Parathyroid adenoma (tissue), 2 donors: ENCODE measurements around the gene FUT1.

Experiments used
- H2AFZ ChIP-seq: fragments of 300-600 bp; sonication (generic); one replicate; pipeline ENCODE4 v1.7.0; 2017; ENCODE audit warnings: antibody characterized with exemption, mild to moderate bottlenecking
- H3K27ac ChIP-seq: fragments of 300-600 bp; sonication (generic); one replicate; pipeline ENCODE4 v1.7.0; 2017
- H3K27me3 ChIP-seq: fragments of 300-600 bp; sonication (generic); one replicate; pipeline ENCODE4 v1.7.0; 2017; ENCODE audit warnings: low read length; ENCODE audit not compliant: control insufficient read depth, insufficient read depth
- H3K36me3 ChIP-seq: fragments of 300-600 bp; sonication (generic); one replicate; pipeline ENCODE4 v1.7.0; 2017; ENCODE audit warnings: low read length; ENCODE audit not compliant: control insufficient read depth, insufficient read depth
- H3K4me1 ChIP-seq: fragments of 300-600 bp; sonication (generic); one replicate; pipeline ENCODE4 v1.7.0; 2017; ENCODE audit warnings: control low read depth
- H3K4me2 ChIP-seq: fragments of 300-600 bp; sonication (generic); one replicate; pipeline ENCODE4 v1.7.0; 2017; ENCODE audit warnings: low read length
- H3K4me3 ChIP-seq: fragments of 300-600 bp; sonication (generic); one replicate; pipeline ENCODE4 v1.7.0; 2017; ENCODE audit warnings: low read depth, low read length
- H3K79me2 ChIP-seq: fragments of 300-600 bp; sonication (generic); one replicate; pipeline ENCODE4 v1.7.0; 2017; ENCODE audit warnings: control low read depth
- H3K9ac ChIP-seq: fragments of 300-600 bp; sonication (generic); one replicate; pipeline ENCODE4 v1.7.0; 2017; ENCODE audit warnings: mild to moderate bottlenecking
- H3K9me3 ChIP-seq: fragments of 300-600 bp; sonication (generic); one replicate; pipeline ENCODE4 v1.7.0; 2017; ENCODE audit warnings: low read length; ENCODE audit not compliant: control insufficient read depth
- TF ChIP-seq, protein P1 (sequence below): fragments of 300-600 bp; sonication (generic); IDR thresholded peaks from one replicate; pipeline ENCODE4 v1.7.0; 2017; ENCODE audit warnings: antibody characterized with exemption, mild to moderate bottlenecking
- donor health status: primary hyperparathyroidism.

FUT1 gene

DNA sequence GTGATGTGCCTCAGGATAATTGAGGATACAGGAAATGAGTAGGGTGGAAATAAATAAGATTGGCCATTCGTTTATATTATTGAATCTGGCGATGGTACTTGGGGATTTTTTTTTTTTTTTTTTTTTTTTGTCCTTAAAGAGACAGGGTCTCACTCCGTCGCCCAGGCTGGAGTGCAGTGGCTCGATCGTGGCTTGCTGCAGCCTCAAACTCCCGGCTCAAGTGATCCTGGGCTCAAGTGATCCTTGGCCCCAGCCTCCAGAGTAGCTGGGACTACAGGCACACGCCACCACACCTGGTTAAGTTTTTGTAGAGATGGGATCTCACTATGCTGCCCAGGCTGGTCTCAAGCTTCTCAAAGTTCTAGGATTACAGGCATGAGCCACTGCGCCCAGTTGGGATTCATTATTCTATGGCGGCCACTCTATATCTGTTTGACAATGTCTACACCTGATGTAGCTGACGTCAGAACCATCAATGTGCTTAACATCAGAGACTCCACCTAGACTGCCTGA lies 30.2 kb downstream of the FUT1 start:
- H3K27me3 ChIP-seq, result no peaks in the 10 kb centered on the region
- H3K9ac ChIP-seq, result no peak overlapping the region
- no peak overlapping the region for H3K4me3 ChIP-seq
- H3K36me3 ChIP-seq, result no peaks in the 10 kb centered on the region
- no peak overlapping the region for H3K27ac ChIP-seq
- no peaks in the 10 kb centered on the region for H3K79me2 ChIP-seq
- H3K4me2 ChIP-seq, result no peak overlapping the region
- H3K4me1 ChIP-seq, result no peaks in the 10 kb centered on the region
- TF ChIP-seq, protein P1, sequence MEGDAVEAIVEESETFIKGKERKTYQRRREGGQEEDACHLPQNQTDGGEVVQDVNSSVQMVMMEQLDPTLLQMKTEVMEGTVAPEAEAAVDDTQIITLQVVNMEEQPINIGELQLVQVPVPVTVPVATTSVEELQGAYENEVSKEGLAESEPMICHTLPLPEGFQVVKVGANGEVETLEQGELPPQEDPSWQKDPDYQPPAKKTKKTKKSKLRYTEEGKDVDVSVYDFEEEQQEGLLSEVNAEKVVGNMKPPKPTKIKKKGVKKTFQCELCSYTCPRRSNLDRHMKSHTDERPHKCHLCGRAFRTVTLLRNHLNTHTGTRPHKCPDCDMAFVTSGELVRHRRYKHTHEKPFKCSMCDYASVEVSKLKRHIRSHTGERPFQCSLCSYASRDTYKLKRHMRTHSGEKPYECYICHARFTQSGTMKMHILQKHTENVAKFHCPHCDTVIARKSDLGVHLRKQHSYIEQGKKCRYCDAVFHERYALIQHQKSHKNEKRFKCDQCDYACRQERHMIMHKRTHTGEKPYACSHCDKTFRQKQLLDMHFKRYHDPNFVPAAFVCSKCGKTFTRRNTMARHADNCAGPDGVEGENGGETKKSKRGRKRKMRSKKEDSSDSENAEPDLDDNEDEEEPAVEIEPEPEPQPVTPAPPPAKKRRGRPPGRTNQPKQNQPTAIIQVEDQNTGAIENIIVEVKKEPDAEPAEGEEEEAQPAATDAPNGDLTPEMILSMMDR, result no peak
- no peak overlapping the region for H2AFZ ChIP-seq
- no peaks in the 10 kb centered on the region for H3K9me3 ChIP-seq

DNA sequence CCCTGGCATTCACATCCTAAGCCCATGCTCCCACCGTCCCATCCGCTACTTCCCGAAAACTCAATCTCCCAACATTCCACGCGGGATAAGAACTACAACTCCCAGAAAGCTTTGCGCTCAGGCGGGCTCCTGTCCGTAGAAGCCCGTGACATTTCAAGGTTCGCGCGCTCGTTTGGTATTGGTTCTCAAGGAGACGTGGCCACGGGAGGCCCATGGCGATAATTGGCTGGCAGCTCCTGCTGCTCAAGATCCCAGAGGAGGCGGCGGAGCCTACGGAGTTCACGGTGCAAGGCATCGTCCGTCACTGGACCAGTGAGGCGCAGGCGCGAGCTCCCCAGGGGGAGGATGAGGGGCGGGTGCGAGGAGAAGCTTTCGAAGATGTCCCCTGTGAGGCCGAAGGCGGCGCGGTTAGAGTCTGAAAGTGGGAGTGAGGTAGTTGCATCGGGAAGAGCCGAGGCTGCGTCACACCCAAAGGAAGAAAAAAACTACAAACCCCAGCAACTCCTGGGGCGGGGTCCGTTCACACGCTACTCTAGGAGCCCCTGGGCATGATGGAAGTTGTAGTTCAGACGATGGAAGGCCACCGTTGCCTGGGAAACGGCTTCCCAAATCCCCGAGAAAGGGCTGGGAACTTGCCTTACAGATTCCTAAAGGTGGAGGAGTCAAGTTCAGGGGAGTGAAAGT lies 31.7 kb downstream of the FUT1 start:
- Histone ChIP-seq H3K36me3 (no peaks in the 10 kb centered on the region), H3K9me3 (no peaks in the 10 kb centered on the region), H3K9ac (no peak overlapping the region), H3K27ac (peak overlapping the region; percentile 77), H3K4me2 (peak overlapping the region; percentile 82), H3K4me1 (no peaks in the 10 kb centered on the region), H3K4me3 (peak overlapping the region; percentile 72), H2AFZ (peak overlapping the region; percentile 52), H3K79me2 (no peaks in the 10 kb centered on the region), H3K27me3 (no peaks in the 10 kb centered on the region)
- TF ChIP-seq, protein P1, result no peak

DNA sequence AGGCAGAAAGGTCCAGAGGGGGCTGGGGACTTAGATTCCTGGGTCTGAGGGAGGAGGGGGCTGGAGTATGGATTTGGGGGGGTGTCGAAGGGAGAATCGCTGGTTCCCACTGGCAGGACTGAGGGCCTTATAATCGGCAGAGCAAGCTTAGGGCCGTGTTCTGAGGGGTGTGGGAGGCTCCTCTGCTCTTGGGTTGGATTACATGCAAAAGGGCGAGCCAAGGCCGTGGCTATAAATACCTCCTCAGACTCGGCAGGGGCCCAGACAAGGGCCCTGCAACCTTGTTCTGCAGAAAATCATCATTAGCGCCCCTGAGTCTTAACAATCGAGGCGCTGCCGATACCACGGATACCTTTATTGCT lies 32.2 kb downstream of the FUT1 start:
- Histone ChIP-seq H3K79me2 (no peaks in the 10 kb centered on the region), H3K4me2 (peak overlapping the region; percentile 82), H3K36me3 (no peaks in the 10 kb centered on the region), H3K4me3 (peak overlapping the region; percentile 72), H3K4me1 (no peaks in the 10 kb centered on the region), H3K27me3 (no peaks in the 10 kb centered on the region), H3K27ac (peak overlapping the region; percentile 77), H2AFZ (peak overlapping the region; percentile 52), H3K9me3 (no peaks in the 10 kb centered on the region), H3K9ac (no peak overlapping the region)
- TF ChIP-seq, protein P1, result no peak

DNA sequence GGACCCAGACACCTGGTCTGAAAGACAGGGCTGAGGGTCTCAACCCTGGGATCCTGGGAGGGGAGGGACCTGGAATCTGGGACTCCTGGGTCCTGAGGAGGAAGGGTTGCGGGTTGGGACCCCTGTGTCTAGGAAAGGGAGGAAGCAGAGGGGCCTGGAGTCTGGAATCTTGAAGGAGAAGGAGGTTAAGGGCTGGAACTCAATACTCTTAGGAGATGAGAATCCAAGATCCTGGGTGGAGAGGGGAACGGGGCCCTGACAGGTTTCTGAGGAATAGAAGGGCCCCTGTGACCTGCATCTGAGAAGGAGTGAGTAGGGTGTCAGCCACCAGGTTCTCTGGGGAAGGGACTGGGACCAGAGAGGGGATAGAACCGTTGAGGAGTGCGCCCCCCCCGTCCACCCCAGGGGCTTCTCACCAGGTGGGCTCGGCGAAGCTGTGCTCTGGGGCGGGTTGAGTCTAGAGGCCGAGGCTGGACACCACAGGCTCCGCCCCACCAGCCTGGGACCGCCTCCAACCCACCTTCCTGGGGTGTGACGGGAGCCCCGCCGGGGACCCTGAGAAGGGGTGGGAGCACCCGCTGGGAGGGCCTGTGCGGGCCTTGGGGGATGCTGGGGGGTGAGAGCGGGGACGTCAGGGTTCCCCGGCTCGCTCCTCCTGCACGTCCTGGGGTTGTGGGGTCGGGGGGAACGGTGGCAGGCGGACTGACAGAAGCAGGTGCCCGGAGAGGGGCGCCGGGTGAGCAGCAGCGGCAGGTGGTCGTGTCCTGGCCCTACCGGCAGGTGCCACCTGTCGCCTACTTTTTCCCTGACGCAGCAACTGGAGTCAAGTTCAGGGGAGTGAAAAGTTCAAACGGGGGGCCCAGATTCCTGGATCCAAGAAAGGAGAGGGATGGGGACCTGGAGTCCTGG lies 32.9 kb downstream of the FUT1 start, which contains the start of gene MAMSTR:
MAMSTR (minus strand) TSS at position 463 of the 909 bp plus-strand sequence. CDS start 694 bp downstream, outside the sequence.
- H3K4me2 ChIP-seq, result peak within 1 kb of the TSS; percentile 82
- H3K9ac ChIP-seq, result peak within 1 kb of the TSS; percentile 29
- no peaks in the 10 kb centered on the region for H3K9me3 ChIP-seq
- peaks cover 2% of the 10 kb centered on the region for H3K4me1 ChIP-seq
- peak within 1 kb of the TSS; percentile 72 for H3K4me3 ChIP-seq
- peak within 1 kb of the TSS; percentile 77 for H3K27ac ChIP-seq
- H3K27me3 ChIP-seq, result no peaks in the 10 kb centered on the region
- H3K79me2 ChIP-seq, result no peaks in the 10 kb centered on the region
- TF ChIP-seq, protein P1, result no peak
- peak within 1 kb of the TSS; percentile 52 for H2AFZ ChIP-seq
- no peaks in the 10 kb centered on the region for H3K36me3 ChIP-seq
